Colonic mucosa (tissue), 4 donors: ENCODE results near the gene DCLK1. TPM values are rescaled to one million over a fixed set of nuclear protein-coding genes. Genes with fewer than 3 reads are reported as not detected.
A peak's percentile ranks its signal among the peaks of the same experiment; 100 is the strongest.

Source experiments
- DNase-seq: peaks from one replicate; pipeline ENCODE4 v3.0.0-alpha.2; 2020
- H3K27ac ChIP-seq: fragments of 200-600 bp; one replicate; pipeline ENCODE4 v1.8.0; 2021
- H3K27me3 ChIP-seq: fragments of 200-600 bp; one replicate; pipeline ENCODE4 v1.8.0; 2021
- H3K36me3 ChIP-seq: fragments of 200-600 bp; one replicate; pipeline ENCODE4 v1.8.0; 2021
- H3K4me1 ChIP-seq: fragments of 200-600 bp; one replicate; pipeline ENCODE4 v1.8.0; 2021; ENCODE audit warnings: mild to moderate bottlenecking
- H3K4me3 ChIP-seq: fragments of 200-600 bp; one replicate; pipeline ENCODE4 v1.8.0; 2021
- H3K9ac ChIP-seq, 2 donors: one replicate each; pipeline ENCODE4 v1.7.0; 2013; ENCODE audit warnings: control low read depth in 2 of 2, low read depth in 2 of 2, low read length in 2 of 2
- H3K9me3 ChIP-seq: fragments of 200-600 bp; one replicate; pipeline ENCODE4 v1.8.0; 2021
- intact Hi-C: fragments of 100-400 bp; cut with DNase I; formaldehyde crosslinking; loops from one replicate; pipeline ENCODE4 v1.14.1; 2022
- total RNA-seq, 2 donors: library from RNA; stranded (reverse); fragmentation: NEBNext Ultra II Directional in 1 of 2; extraction: Animal tissue kit (Norgen Biotek cat#: 25700) in 1 of 2; gene quantifications; one replicate each; pipeline ENCODE4 v1.2.1, GENCODE V29; 2021
- TF ChIP-seq, protein P1 (sequence below): fragments of 200-600 bp; IDR thresholded peaks from one replicate; pipeline ENCODE4 v1.8.0; 2022; ENCODE audit warnings: antibody characterized with exemption, mild to moderate bottlenecking
- donor health status: healthy.
- donor health status: DM: no; HTN: no; CAD: no.
- donor health status: DM: no; HTN: no; CAD: no.

DCLK1 gene
- total RNA-seq, 2 donors from 2014 or later, result 1.5 to 5.0 TPM

DNA sequence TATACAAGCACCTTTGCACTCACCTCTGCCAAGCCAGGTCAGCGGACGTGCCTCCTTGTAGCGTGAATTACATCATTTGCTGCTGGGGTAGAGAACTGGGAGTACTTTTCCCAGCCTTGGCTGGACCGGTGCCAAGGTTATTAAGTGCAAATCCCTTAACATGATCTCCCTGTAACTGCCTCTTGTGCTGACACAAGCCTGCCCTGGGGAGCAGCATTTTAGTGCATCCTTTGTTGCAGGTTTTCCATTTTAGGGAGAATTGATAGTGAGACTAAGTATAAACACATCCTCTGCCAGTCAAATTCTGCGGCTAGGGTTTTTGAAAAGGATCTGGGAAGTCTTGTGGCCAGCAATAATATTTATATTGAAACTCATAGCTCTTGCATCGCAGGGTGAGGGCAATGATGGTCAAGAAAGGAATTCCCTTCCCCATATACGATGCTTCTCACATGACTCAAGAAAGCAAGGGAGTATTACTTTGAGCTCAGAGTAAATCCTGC, 32.7 kb upstream of the DCLK1 start:
- DNase-seq, result peak; percentile 22
- Histone ChIP-seq H3K9me3 (no peaks in the 10 kb centered on the region), H3K36me3 (no peaks in the 10 kb centered on the region), H3K9ac (no peak overlapping the region), H3K4me1 (no peaks in the 10 kb centered on the region), H3K27me3 (no peaks in the 10 kb centered on the region), H3K27ac (no peak overlapping the region), H3K4me3 (no peak overlapping the region)
- TF ChIP-seq, protein P1, sequence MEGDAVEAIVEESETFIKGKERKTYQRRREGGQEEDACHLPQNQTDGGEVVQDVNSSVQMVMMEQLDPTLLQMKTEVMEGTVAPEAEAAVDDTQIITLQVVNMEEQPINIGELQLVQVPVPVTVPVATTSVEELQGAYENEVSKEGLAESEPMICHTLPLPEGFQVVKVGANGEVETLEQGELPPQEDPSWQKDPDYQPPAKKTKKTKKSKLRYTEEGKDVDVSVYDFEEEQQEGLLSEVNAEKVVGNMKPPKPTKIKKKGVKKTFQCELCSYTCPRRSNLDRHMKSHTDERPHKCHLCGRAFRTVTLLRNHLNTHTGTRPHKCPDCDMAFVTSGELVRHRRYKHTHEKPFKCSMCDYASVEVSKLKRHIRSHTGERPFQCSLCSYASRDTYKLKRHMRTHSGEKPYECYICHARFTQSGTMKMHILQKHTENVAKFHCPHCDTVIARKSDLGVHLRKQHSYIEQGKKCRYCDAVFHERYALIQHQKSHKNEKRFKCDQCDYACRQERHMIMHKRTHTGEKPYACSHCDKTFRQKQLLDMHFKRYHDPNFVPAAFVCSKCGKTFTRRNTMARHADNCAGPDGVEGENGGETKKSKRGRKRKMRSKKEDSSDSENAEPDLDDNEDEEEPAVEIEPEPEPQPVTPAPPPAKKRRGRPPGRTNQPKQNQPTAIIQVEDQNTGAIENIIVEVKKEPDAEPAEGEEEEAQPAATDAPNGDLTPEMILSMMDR, result no peak
- intact Hi-C loops, result no loop called here

DNA sequence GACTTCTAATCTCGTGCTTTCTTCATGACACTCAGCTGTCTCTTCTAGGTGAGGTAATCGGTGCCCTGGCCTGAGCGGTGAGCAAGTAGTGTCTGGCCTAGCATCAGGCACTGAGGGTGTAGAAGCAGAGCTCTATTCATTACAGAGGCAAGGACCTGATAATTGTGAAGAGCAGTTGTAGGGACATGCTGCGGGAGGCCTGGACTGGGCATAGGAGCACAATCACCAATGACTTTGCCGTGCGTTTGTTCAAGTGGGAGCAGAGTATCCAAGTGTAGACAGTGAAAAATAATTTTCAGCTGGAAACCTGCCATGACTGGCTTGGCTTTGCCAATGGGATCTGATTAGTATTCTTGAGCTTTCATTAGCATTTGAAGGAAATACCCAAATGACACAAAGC, 32.1 kb upstream of the DCLK1 start:
- no peaks in the 10 kb centered on the region for H3K4me1 ChIP-seq
- no peaks in the 10 kb centered on the region for H3K27me3 ChIP-seq
- H3K9ac ChIP-seq, result no peak overlapping the region
- TF ChIP-seq, protein P1, result no peak
- no peaks in the 10 kb centered on the region for H3K9me3 ChIP-seq
- H3K27ac ChIP-seq, result no peak overlapping the region
- H3K36me3 ChIP-seq, result no peaks in the 10 kb centered on the region
- H3K4me3 ChIP-seq, result no peak overlapping the region
- intact Hi-C loops, result no loop called here
- DNase-seq, result no peak

DNA sequence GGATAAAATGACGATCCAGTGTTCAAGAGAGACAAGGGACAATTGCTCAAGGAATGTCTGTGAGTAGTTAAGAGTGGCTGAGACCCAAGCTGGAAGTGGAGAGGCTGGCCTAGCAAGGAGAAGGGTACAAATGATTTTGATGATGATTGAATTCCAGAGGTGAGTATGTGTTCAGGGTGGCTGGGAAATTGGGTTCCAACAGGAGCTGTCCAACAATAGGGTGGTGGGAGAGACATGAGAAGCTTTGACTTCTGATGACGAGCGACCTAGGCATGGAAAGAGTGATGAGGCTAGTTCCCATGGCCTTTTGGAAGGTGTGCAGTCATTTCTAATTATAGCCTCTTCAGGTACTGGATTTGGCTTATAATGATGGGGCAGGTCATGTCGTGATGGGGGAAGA, 29.1 kb upstream of the DCLK1 start:
- TF ChIP-seq, protein P1, result no peak
- no peak for DNase-seq
- intact Hi-C loops, result no loop called here

DNA sequence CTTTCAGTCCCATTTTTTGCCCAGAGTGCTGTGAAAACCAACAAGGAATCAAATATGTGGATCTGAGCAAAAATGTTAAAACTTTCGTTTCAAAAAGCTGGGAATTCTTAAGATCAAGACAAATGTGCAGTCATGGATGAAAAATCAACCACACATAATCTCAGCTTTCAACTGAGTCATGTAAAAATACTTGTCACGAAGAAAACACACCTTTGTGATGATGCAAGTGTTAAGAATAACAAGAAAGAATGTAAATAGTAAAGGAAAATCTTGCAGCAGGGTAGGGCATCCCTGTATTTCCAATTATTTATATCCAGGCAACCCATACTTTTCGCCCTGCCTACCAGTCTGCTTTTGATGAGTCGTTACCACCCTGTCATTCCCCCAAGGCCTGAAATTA, 27.4 kb upstream of the DCLK1 start:
- Histone ChIP-seq H3K36me3 (no peaks in the 10 kb centered on the region), H3K9me3 (no peaks in the 10 kb centered on the region), H3K9ac (no peak overlapping the region), H3K27ac (no peak overlapping the region), H3K4me1 (no peaks in the 10 kb centered on the region), H3K4me3 (no peak overlapping the region), H3K27me3 (no peaks in the 10 kb centered on the region)
- no peak for DNase-seq
- TF ChIP-seq, protein P1, result no peak
- intact Hi-C loops, result no loop called here

More for the DNA sequence above, 29.1 kb upstream of the DCLK1 start:
- H3K4me1 ChIP-seq, result no peaks in the 10 kb centered on the region
- no peak overlapping the region for H3K27ac ChIP-seq
- H3K36me3 ChIP-seq, result no peaks in the 10 kb centered on the region
- no peak overlapping the region for H3K9ac ChIP-seq
- H3K27me3 ChIP-seq, result no peaks in the 10 kb centered on the region
- H3K9me3 ChIP-seq, result no peaks in the 10 kb centered on the region
- no peak overlapping the region for H3K4me3 ChIP-seq

DNA sequence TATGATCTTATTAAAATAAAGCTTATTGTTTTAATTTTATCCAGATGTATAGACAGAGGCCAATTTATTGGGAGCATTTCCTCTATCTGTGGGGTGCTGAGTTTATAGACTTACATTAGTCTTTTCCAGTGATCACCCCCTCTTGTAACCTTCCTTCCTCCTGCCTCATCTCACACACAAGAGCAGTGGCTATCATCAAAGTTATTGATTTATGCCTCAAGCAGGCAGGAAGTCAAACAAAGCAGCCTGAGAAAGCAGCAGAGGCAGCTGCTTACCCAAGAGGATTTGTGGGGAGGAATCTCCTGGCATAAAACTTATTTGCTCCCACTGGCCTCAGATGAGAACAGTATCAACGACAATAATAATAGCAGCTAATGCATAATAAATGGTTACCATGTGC, 26.3 kb upstream of the DCLK1 start:
- Histone ChIP-seq H3K4me1 (no peaks in the 10 kb centered on the region), H3K27me3 (no peaks in the 10 kb centered on the region), H3K9ac (no peak overlapping the region), H3K9me3 (no peaks in the 10 kb centered on the region), H3K36me3 (no peaks in the 10 kb centered on the region), H3K4me3 (no peak overlapping the region), H3K27ac (no peak overlapping the region)
- TF ChIP-seq, protein P1, result no peak
- no peak for DNase-seq
- intact Hi-C loops, result no loop called here
